GM19099 (cell line): ENCODE measurements around the gene SMIM1.

ENCODE experiments used
- POLR2A ChIP-seq: IDR thresholded peaks from 3 replicates; pipeline ENCODE4 v1.6.1; 2011; ENCODE audit warnings: low read depth; ENCODE audit not compliant: insufficient read length; ENCODE audit errors: extremely low read depth

SMIM1 gene, protein sequence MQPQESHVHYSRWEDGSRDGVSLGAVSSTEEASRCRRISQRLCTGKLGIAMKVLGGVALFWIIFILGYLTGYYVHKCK

DNA sequence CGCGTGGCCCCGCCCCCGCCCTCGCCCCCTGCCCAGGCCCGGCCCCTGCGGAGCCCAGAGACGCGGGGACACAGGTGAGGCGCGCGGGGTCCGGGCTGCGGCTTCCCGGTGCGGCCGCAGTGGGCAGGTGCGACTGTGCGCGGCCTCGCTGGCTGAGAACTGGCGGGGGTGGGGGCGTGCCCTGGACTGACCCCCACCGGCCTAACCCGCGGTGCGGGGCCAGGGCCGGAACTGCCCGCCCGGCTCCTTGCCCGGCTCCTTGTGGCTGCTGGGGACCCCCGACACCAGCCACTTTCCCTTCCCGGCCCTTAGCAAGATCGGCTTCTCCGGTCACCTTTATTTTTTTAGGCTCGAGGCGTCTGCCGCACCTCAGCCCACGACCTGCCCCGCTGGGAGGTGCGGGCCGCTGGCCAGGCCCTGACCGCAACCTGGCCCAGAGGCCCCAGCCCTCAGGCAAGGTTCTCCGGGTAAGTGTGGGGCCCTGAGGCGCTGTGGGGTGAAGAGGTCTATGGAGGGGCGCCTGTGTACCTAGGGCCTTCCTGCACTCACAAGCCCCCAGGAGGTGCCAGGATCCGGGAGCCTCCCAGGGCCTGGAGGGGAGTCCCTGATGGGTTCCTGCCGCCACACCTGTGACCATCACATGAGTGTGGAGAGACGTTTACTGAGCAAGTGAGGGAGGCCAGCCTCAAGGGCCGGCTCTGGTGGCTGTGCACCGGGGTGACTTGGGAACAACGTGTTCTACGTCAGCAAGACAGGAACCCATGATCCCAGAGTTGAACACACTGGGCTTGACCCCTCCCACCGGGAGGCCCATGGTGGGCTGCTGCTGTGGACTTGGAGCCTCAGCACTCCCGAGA is at the start of gene SMIM1:
TSS of gene SMIM1 (plus strand) at position 35 of the 857 bp plus-strand sequence. CDS start 2,625 bp downstream, outside the sequence.
- no peak for TF ChIP-seq POLR2A

DNA sequence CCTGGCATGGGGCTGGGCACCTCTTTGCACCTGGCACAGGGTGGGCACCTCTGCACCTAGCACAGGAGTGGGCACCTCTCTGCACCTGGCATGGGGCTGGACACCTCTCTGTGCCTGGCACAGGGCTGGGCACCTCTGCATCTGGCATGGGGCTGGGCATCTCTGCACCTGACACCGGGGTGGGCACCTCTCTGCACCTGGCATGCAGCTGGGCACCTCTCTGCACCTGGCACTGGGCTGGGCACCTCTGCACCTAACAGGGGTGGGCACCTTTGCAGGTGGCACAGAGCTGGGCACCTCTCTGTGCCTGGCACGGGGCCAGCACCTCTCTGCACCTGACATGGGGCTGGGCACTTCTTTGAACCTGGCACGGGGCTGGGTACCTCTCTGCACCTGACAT is 49.7 kb upstream of the SMIM1 start:
- no peak for TF ChIP-seq POLR2A

DNA sequence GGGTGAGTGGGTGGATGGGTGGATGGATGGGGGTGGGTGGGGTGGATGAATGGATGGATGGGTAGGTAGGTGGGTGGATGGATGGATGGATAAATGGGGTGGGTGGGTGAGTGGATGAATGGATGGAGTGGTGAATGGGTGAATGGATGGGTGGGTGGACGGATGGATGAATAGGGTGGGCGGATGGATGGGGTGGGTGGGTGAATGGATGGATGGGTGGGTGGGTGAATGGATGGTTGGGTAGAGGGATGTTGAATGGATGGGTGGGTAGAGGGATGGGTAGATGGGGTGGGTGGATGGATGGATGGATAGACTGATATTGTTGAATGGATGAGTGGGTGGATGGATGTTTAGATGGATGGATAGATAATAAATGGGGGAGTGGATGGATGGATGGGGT is 47.2 kb upstream of the SMIM1 start:
- no peak for TF ChIP-seq POLR2A

DNA sequence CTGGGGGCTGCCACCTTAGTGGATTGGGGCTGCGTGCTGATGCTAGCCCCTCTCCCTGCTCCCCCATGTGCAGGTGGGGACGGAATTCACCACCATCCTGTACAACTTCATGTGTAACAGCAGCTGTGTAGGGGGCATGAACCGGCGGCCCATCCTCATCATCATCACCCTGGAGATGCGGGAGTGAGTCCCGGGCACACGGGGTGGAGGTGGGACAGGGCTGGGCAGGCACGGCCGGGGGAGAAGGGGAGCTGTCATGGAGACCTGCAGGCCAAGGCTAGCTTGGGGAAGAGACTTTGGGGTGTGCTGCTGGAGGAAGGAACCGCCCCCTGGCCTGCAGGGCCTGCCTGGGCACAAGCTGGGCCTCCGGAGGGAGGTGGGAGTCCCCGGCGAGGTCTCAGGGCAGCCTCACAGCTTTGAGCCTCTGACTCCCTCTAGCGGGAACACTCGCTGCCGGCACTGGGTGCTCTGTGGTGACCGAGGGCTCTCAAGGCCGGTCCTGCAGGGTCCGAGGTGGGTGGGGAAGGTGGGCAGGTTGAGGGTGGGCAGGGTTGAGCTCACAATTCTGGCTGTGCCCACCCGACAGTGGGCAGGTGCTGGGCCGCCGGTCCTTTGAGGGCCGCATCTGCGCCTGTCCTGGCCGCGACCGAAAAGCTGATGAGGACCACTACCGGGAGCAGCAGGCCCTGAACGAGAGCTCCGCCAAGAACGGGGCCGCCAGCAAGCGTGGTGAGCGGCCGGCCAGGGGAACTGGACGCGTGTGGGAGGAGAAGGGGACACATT is 45.3 kb upstream of the SMIM1 start:
- no peak for TF ChIP-seq POLR2A

DNA sequence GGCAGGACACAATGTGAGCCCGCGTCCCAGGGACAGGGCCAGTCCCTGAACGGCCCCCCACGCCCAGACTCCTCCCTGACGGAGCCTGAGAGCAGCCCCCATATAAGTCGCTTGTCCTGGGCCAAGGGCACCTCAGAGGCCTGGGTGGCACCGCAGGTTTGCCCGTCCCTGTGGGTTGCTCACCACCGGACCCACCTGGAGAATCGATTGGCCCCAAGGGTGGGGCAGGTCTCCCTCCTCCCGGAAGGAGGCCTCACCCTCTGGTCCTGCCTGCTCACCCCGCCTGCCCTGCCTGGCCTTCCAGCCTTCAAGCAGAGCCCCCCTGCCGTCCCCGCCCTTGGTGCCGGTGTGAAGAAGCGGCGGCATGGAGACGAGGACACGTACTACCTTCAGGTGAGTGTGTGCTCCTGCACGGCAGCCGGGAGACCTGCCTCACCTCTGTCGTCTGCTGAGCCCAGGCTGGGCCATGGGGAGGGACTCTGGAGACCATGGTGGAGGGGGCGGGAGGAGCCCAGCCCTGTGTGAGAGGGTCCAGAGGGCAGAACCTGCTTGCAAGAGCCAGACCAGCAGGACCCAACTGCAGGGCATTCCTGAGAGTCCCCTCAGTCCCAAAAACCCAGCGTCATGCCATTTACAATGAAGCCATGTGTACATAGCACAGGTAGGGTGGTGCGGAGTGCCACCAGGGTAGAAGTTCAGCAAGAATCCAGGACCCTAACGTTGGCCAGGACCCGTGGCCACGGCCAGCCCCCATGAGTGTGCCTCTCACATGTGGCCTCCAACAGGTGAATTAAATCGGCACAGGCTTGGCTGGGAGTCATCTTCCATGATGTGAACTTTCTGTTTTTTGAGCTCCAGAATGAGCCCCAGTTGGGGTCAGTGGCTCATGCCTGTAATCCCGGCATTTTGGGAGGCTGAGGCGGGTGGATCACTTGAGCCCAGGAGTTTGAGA is 44.4 kb upstream of the SMIM1 start:
- no peak for TF ChIP-seq POLR2A

DNA sequence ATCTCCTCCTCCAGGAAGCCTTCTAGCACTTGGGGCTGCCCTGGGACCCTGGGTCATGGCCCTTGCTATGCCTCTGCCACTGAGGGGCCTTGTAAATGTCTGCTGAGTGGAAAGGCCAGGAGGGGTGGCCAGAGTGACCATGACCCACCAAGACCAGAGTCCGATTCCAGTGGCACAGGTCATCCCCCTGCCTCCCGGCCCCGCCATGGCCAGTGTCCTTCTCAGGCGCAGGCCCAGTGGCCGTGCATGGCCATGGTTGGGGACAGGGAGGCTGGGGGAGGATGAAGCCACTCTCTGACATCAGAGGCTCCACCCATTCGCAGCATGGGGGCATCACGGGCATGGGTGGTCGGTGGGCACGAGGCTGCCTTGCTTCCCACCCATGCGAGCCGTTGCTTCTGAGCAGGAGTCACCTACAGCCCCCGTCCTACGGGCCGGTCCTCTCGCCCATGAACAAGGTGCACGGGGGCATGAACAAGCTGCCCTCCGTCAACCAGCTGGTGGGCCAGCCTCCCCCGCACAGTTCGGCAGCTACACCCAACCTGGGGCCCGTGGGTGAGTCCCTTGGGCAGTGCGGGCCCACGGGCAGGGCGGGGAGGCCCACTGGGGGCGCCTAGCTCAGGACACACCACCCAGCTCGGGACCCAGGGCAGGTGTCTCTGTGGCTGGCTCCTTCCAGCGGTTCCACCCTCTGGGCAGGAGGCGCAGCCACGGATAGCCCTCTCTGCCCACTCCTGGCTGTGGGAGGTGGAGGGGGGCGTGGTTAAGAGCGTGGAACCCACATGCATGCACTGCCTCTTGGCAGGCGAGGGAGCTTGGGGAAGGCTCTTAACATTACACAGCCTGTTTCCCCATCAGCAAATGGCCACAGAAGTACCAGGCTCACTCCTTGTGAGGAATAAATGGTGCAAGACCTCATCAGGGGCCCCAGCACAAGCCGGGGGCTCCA is 42.7 kb upstream of the SMIM1 start:
- TF ChIP-seq POLR2A: no peak

DNA sequence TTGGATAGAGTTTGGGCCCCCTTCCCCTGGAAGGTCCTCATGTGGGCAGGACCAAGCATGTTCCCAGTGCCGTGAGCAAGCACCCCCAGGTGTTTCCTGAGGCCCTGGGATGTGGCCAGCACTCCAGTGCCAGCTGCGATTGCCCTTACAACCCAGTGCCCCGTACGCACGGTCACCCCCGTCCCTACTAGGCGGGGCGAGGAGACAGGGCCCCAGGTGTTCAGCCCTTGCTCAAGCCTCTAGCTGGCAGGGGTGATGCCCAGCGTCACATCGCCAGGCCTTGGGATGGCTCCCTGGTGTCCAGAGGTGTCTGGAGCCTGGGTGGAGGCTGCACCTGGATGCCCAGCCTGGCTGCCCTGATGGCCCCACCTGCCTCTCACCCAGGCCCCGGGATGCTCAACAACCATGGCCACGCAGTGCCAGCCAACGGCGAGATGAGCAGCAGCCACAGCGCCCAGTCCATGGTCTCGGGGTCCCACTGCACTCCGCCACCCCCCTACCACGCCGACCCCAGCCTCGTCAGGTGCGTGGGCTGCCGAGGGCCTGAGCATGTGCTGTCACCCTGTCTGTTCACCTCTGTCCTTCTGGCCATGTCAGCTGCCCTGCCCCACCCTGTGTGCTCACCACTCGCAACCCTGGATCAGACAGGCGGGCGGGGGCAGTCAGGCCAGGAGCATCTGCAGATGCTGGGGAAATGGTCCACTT is 41.9 kb upstream of the SMIM1 start:
- TF ChIP-seq POLR2A: no peak

DNA sequence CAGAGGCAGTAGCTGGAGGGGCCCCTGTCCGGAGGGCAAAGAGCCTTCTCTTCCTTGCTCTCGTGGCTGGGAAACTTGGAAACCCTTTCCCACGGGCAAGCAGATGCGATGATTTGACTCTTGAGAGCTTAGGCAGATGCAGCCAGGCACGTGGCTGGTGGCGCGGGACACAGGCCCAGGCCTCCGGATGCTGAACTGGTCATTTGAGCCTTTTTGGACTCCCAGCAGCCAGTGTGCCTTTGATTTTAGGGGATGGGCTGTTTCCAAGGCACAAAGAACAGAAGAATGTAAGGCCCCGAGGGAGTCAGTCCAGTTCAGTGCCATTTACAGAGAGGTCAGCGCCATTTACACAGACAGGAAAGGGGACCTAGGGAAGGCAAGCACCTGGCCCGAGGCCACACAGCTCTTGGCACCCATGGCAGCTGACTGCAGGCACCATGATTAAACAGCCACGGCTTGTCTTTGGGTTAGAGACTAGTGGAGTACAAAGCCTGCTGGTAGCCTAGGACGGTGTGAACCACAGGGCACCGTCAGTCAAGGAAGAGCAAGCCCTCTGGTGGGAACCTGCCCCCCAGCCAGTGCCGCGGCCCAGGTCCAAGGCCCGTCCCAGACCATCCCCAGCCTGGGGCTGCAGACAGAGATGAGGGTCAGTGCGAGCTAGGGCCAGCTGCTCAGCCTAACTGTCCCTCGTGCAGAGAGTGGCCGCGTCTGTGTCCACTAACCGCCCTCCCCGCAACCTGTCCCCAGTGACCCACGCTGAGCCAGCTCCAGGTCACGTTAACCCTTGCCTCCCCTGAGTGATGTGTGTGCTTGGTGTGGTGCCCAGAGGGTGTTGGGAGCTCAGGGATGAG is 40.7 kb upstream of the SMIM1 start:
- no peak for TF ChIP-seq POLR2A

DNA sequence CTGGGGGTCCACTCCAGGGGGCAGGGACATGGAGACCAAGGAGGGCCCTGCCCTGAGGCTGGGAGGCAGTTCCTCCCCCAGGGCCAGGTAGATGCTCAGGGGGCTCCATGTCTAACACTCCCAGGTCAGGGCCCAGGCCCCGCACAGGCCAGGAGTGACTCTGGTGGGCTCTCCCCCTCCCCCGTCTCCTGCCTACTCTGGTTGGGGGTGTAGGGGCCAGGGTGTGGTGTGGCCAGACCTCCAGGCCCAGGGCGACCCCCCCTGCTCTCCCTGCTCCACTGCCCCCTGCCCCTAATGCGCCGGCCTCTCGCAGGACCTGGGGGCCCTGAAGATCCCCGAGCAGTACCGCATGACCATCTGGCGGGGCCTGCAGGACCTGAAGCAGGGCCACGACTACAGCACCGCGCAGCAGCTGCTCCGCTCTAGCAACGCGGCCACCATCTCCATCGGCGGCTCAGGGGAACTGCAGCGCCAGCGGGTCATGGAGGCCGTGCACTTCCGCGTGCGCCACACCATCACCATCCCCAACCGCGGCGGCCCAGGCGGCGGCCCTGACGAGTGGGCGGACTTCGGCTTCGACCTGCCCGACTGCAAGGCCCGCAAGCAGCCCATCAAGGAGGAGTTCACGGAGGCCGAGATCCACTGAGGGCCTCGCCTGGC is 40.0 kb upstream of the SMIM1 start:
- TF ChIP-seq POLR2A: no peak

DNA sequence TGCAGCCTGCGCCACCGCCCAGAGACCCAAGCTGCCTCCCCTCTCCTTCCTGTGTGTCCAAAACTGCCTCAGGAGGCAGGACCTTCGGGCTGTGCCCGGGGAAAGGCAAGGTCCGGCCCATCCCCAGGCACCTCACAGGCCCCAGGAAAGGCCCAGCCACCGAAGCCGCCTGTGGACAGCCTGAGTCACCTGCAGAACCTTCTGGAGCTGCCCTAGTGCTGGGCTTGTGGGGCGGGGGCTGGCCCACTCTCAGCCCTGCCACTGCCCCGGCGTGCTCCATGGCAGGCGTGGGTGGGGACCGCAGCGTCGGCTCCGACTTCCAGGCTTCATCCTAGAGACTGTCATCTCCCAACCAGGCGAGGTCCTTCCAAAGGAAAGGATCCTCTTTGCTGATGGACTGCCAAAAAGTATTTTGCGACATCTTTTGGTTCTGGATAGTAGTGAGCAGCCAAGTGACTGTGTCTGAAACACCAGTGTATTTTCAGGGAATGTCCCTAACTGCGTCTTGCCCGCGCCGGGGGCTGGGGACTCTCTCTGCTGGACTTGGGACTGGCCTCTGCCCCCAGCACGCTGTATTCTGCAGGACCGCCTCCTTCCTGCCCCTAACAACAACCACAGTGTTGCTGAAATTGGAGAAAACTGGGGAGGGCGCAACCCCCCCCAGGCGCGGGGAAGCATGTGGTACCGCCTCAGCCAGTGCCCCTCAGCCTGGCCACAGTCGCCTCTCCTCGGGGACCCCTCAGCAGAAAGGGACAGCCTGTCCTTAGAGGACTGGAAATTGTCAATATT is 39.3 kb upstream of the SMIM1 start:
- no peak for TF ChIP-seq POLR2A
